IMR-90 (cell line): Measurements from ENCODE around the gene C17orf107. TPM values are rescaled to one million over a fixed set of nuclear protein-coding genes. Genes with fewer than 3 reads are reported as not detected.

Source experiments
- ATAC-seq: fragments of 200-7000 bp; cut with Tn5 transposase; 2 replicates; pipeline ENCODE4 v1.9.1; 2020; ENCODE audit warnings: low read depth, mild to moderate bottlenecking, moderate library complexity
- BruUV-seq: library from RNA; stranded (reverse); fragments of 400-500 nt; replicated peaks from 2 replicates; lab custom pipeline; 2021; lab: Mats Ljungman, UMichigan
- CTCF ChIA-PET: fragments of 300-600 bp; formaldehyde crosslinking; extraction: SDS; loops from one replicate; lab custom pipeline; 2021; ENCODE audit warnings: antibody characterized with exemption; lab: Yijun Ruan, JAX
- POLR2A ChIA-PET: fragments of 300-600 bp; sonication (Branson Sonifier 250); formaldehyde crosslinking; loops from one replicate; lab custom pipeline; 2022; ENCODE audit warnings: antibody characterized with exemption; ENCODE audit not compliant: unreplicated experiment; lab: Charles Lee
- DNase-seq: peaks from one replicate; pipeline ENCODE4 v3.0.0; 2013
- H2AFZ ChIP-seq: replicated peaks from 2 replicates; pipeline ENCODE3; 2013; ENCODE audit warnings: low read length, mild to moderate bottlenecking; ENCODE audit not compliant: poor library complexity
- H2AK5ac ChIP-seq: 2 replicates; pipeline ENCODE4 v1.6.1; 2013; ENCODE audit warnings: low read depth, low read length, inconsistent platforms
- H2AK9ac ChIP-seq: replicated peaks from 2 replicates; pipeline ENCODE3; 2013; ENCODE audit warnings: mild to moderate bottlenecking, low read depth, low read length, moderate library complexity; ENCODE audit not compliant: poor library complexity
- H2BK120ac ChIP-seq: 2 replicates; pipeline ENCODE4 v1.6.1; 2013; ENCODE audit warnings: low read depth, low read length, inconsistent platforms
- H2BK15ac ChIP-seq: 3 replicates; pipeline ENCODE4 v1.6.1; 2013; ENCODE audit warnings: low read depth, low read length, inconsistent platforms
- H2BK20ac ChIP-seq: 2 replicates; pipeline ENCODE4 v1.6.1; 2013; ENCODE audit warnings: low read depth, mild to moderate bottlenecking, inconsistent platforms, low read length, moderate library complexity
- H2BK5ac ChIP-seq: 2 replicates; pipeline ENCODE4 v1.6.1; 2013; ENCODE audit warnings: mild to moderate bottlenecking, low read depth, low read length, inconsistent platforms; ENCODE audit not compliant: poor library complexity, severe bottlenecking
- H3K14ac ChIP-seq: replicated peaks from 2 replicates; pipeline ENCODE4 v1.6.1; 2013; ENCODE audit warnings: low read depth, low read length, inconsistent platforms
- H3K18ac ChIP-seq: 2 replicates; pipeline ENCODE4 v1.6.1; 2013; ENCODE audit warnings: low read depth, low read length, control low read depth
- H3K23ac ChIP-seq: 2 replicates; pipeline ENCODE4 v1.6.1; 2013; ENCODE audit warnings: low read depth, low read length, inconsistent platforms
- H3K27ac ChIP-seq: 2 replicates; pipeline ENCODE4 v1.5.1; 2013; ENCODE audit warnings: mild to moderate bottlenecking, control low read depth, low read length; ENCODE audit not compliant: insufficient read depth
- H3K27me3 ChIP-seq: 2 replicates; pipeline ENCODE4 v1.6.1; 2013; ENCODE audit warnings: low read length; ENCODE audit not compliant: control insufficient read depth, insufficient read depth
- H3K36me3 ChIP-seq: 2 replicates; pipeline ENCODE4 v1.6.1; 2013; ENCODE audit warnings: low read length, mixed read lengths; ENCODE audit not compliant: control insufficient read depth, insufficient read depth
- H3K4ac ChIP-seq: 2 replicates; pipeline ENCODE4 v1.6.1; 2013; ENCODE audit warnings: low read depth, low read length, inconsistent platforms
- H3K4me1 ChIP-seq: 2 replicates; pipeline ENCODE4 v1.6.1; 2013; ENCODE audit warnings: low read length, mixed read lengths; ENCODE audit not compliant: control insufficient read depth, insufficient read depth
- H3K4me2 ChIP-seq: 2 replicates; pipeline ENCODE4 v1.6.1; 2013; ENCODE audit warnings: low read depth, mild to moderate bottlenecking, control low read depth, low read length, moderate library complexity
- H3K4me3 ChIP-seq: 2 replicates; pipeline ENCODE4 v1.5.1; 2013; ENCODE audit warnings: low read depth, mild to moderate bottlenecking, control low read depth, low read length, moderate library complexity; ENCODE audit not compliant: insufficient read depth
- H3K56ac ChIP-seq: 2 replicates; pipeline ENCODE4 v1.6.1; 2013; ENCODE audit warnings: low read length, inconsistent platforms; ENCODE audit not compliant: insufficient read depth; ENCODE audit errors: extremely low read depth
- H3K79me1 ChIP-seq, 2 experiments: 2 replicates each; pipeline ENCODE4 v1.6.1; 2013; ENCODE audit warnings: low read length in 2 of 2, inconsistent platforms in 1 of 2, low read depth in 1 of 2
- H3K9ac ChIP-seq: 2 replicates; pipeline ENCODE4 v1.6.1; 2013; ENCODE audit warnings: low read depth, low read length, control low read depth
- H3K9me1 ChIP-seq: 2 replicates; pipeline ENCODE4 v1.6.1; 2013; ENCODE audit warnings: low read length, inconsistent platforms; ENCODE audit not compliant: insufficient read depth
- H3K9me3 ChIP-seq: 2 replicates; pipeline ENCODE4 v1.6.1; 2013; ENCODE audit warnings: low read length; ENCODE audit not compliant: control insufficient read depth, insufficient read depth
- H4K20me1 ChIP-seq: 2 replicates; pipeline ENCODE4 v1.6.1; 2013; ENCODE audit warnings: low read length, inconsistent platforms; ENCODE audit not compliant: insufficient read depth
- H4K5ac ChIP-seq: 2 replicates; pipeline ENCODE4 v1.6.1; 2013; ENCODE audit warnings: mild to moderate bottlenecking, low read depth, low read length, control low read depth
- H4K8ac ChIP-seq, 2 experiments: 2 replicates each; pipeline ENCODE4 v1.6.1; 2013; ENCODE audit warnings: low read depth in 2 of 2, low read length in 2 of 2, control low read depth in 1 of 2, inconsistent platforms in 1 of 2
- H4K91ac ChIP-seq: 2 replicates; pipeline ENCODE4 v1.6.1; 2013; ENCODE audit warnings: low read depth, low read length, inconsistent platforms; ENCODE audit not compliant: insufficient read depth
- CEBPB ChIP-seq: IDR thresholded peaks from 2 replicates; pipeline ENCODE4 v1.6.1; 2012; ENCODE audit warnings: low read depth, low read length, improper control_type of control experiment
- FOS ChIP-seq: fragments of 150-350 bp; IDR thresholded peaks from 2 replicates; pipeline ENCODE4 v1.6.1; 2016; ENCODE audit warnings: low read depth, low read length
- MAZ ChIP-seq: IDR thresholded peaks from 2 replicates; pipeline ENCODE4 v1.6.1; 2012; ENCODE audit warnings: low read depth, mild to moderate bottlenecking, low read length, improper control_type of control experiment, moderate library complexity, borderline replicate concordance
- POLR2A ChIP-seq: IDR thresholded peaks from 2 replicates; pipeline ENCODE4 v1.6.1; 2012; ENCODE audit warnings: mild to moderate bottlenecking, low read depth, low read length
- RAD21 ChIP-seq: IDR thresholded peaks from 2 replicates; pipeline ENCODE4 v1.6.1; 2012; ENCODE audit warnings: low read length, improper control_type of control experiment
- SMC3 ChIP-seq: fragments of 150-350 bp; IDR thresholded peaks from 2 replicates; pipeline ENCODE4 v1.6.1; 2016; ENCODE audit warnings: low read depth, mild to moderate bottlenecking, antibody characterized with exemption, low read length, moderate library complexity
- WGBS, 2 experiments: methylation state at CpG; one replicate each; pipeline versions ENCODE4 v1.1.5 to v1.1.7; 2013; ENCODE audit warnings: missing lambda C conversion rate in 2 of 2; ENCODE audit not compliant: insufficient read length in 1 of 2; ENCODE audit errors: extremely low coverage in 2 of 2; 5-methylcytosine and 5-hydroxymethylcytosine counted together
- dilution Hi-C: fragments of 300-500 bp; cut with HindIII; formaldehyde crosslinking; loops from one replicate; pipeline ENCODE4 v1.14.3; 2018; ENCODE audit warnings: low sequenced_read_pairs; ENCODE audit not compliant: unreplicated experiment
- in situ Hi-C: fragments of 300-500 bp; cut with MboI; formaldehyde crosslinking; loops from 3 replicates; pipeline ENCODE4 v1.14.3; 2019; ENCODE audit warnings: low sequenced_read_pairs, inconsistent platforms, mixed read lengths
- intact Hi-C: fragments of 100-400 bp; cut with micrococcal nuclease; formaldehyde crosslinking; loops from 2 replicates; pipeline ENCODE4 v1.10.0; 2022
- polyA plus RNA-seq, 3 experiments: library from polyadenylated mRNA; depleted of rRNA; stranded (reverse); fragments of >200 nt; gene quantifications; 2 replicates each; pipeline ENCODE4 v1.2.3, GENCODE V29; 2012; ENCODE audit warnings: low replicate concordance in 1 of 3
- total RNA-seq: library from RNA; depleted of rRNA; stranded (reverse); fragments of >200 nt; gene quantifications from 2 replicates; pipeline ENCODE4 v1.2.3, GENCODE V29; 2012
- TF ChIP-seq, protein P1 (sequence below): fragments of 150-350 bp; IDR thresholded peaks from 2 replicates; pipeline ENCODE4 v1.6.1; 2016; ENCODE audit warnings: low read depth, mild to moderate bottlenecking, low read length, moderate library complexity, borderline replicate concordance

The C17orf107 gene
- total and polyA plus RNA-seq, 2 of the 4 experiments (the other 2 are of a cell fraction) = 0.54 to 0.82 TPM

DNA sequence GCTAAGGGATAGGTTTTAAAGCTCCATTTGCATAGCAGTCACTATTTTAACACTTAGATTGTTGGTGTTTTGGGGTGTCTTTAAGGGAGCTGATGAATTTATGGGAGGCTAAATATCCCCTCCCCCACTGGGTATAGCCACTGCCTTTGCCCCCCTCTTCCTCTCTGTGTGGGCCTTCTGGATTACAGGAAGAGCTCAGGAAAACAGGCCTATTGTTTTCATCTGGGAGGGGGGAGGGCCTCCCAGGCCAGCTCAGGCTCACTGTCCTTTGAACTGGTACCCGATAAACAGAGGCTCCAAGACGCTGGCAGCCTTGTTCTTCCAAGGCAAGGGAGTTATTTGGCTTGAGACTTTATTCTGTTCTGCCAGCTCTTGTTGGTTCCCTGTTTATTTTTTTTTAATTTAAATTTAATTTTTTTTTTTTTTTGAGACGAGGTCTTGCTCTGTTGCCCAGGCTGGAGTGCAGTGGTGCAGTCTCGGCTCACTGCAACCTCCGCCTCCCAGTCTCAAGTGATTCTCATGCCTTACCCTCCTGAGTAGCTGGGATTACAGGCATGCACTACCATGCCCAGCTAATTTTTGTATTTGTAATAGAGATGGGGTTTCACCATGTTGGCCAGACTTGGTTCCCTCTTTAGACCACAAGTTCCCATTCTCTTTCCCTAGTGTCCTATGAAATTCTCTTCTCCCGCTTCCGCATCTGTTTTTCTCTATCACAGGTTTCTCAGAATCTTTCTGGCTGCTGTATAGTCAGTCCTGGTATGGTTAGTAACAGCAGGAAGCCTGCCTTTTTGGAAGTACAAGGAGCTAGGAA, 41.1 kb upstream of the C17orf107 start:
- POLR2A ChIA-PET = no interaction called here

More for the DNA sequence above, 41.1 kb upstream of the C17orf107 start:
- Histone ChIP-seq H3K9me1 (peaks cover 25% of the 10 kb centered on the region; the same call in 1 of the 2 replicates), H3K9ac (no peak overlapping the region), H3K4me1 (peaks cover 20% of the 10 kb centered on the region), H4K5ac (no peak overlapping the region), H4K8ac (no peak overlapping the region), H3K4me2 (no peak overlapping the region), H4K91ac (no peak overlapping the region), H3K27ac (no peak overlapping the region), H2BK120ac (no peak overlapping the region), H2AK9ac (peak overlapping the region; percentile 91), H2AK5ac (no peak overlapping the region), H3K9me3 (no peaks in the 10 kb centered on the region), H3K56ac (no peak overlapping the region), H2BK20ac (no peak overlapping the region), H3K27me3 (no peaks in the 10 kb centered on the region), H2AFZ (no peak overlapping the region), H3K36me3 (peaks cover 3% of the 10 kb centered on the region; the same call in 1 of the 2 replicates), H3K18ac (no peak overlapping the region), H4K20me1 (peaks cover 33% of the 10 kb centered on the region), H3K23ac (0 out of 2 replicates have a peak overlapping the region, but pooled peaks have one; percentile 29), H2BK15ac (no peak overlapping the region), H3K4ac (peak overlapping the region; percentile 13; the same call in 1 of the 2 replicates), H3K79me1 (peaks cover 21 to 73% of the 10 kb centered on the region in 2 experiments), H2BK5ac (no peak overlapping the region), H3K14ac (0 out of 2 replicates have a peak overlapping the region, but pooled peaks have one; percentile 45), H3K4me3 (no peak overlapping the region)
- in situ Hi-C loops = no loop called here
- CTCF ChIA-PET = interaction anchor here (0.9 kb wide), 1 partner anchor 69 kb away, joined by 3 read pairs; no protein-coding TSS in a partner anchor
- WGBS, 2 experiments = no CpG with 5 or more reads among the region's 7 CpGs
- ATAC-seq (peak; percentile 25; the same call in 1 of the 2 replicates), DNase-seq (no peak)
- dilution Hi-C loops = no loop called here
- TF ChIP-seq POLR2A = no peak
- no peak for TF ChIP-seq FOS
- no peak for TF ChIP-seq SMC3
- no peak for TF ChIP-seq CEBPB
- TF ChIP-seq RAD21 = no peak
- no peak for TF ChIP-seq MAZ
- TF ChIP-seq, protein P1, sequence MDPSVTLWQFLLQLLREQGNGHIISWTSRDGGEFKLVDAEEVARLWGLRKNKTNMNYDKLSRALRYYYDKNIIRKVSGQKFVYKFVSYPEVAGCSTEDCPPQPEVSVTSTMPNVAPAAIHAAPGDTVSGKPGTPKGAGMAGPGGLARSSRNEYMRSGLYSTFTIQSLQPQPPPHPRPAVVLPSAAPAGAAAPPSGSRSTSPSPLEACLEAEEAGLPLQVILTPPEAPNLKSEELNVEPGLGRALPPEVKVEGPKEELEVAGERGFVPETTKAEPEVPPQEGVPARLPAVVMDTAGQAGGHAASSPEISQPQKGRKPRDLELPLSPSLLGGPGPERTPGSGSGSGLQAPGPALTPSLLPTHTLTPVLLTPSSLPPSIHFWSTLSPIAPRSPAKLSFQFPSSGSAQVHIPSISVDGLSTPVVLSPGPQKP = no peak
- intact Hi-C loops = no loop called here
- no TSS peak for BruUV-seq
